K562 (cell line): ENCODE measurements around the gene CXCR5. TPM values are rescaled to one million over a fixed set of nuclear protein-coding genes. Genes with fewer than 3 reads are reported as not detected.

Experiments used
- DIDO1 ChIP-seq: fragments of 450-650 bp; IDR thresholded peaks from 2 replicates; pipeline ENCODE4 v1.6.1; 2016; ENCODE audit warnings: low read depth, missing biosample characterization, missing genetic modification characterization
- E2F6 ChIP-seq, 2 experiments: IDR thresholded peaks; 2 replicates each; pipeline ENCODE4 v1.6.1; 2011; ENCODE audit warnings: borderline replicate concordance in 1 of 2, control low read depth in 1 of 2, low read depth in 1 of 2, low read length in 1 of 2, mild to moderate bottlenecking in 1 of 2, mixed read lengths in 1 of 2, moderate library complexity in 1 of 2; ENCODE audit not compliant: insufficient read depth in 1 of 2, insufficient read length in 1 of 2, poor library complexity in 1 of 2, severe bottlenecking in 1 of 2; ENCODE audit errors: extremely low read depth in 1 of 2
- GTF2B ChIP-seq: IDR thresholded peaks from 2 replicates; pipeline ENCODE4 v1.6.1; 2011; ENCODE audit not compliant: insufficient read length; ENCODE audit errors: extremely low read depth
- IRF2 ChIP-seq: sonication (generic); formaldehyde crosslinking; IDR thresholded peaks from 2 replicates; pipeline ENCODE4 v1.8.1; 2022; ENCODE audit warnings: mild to moderate bottlenecking, missing genetic modification reagents
- KDM4B ChIP-seq, 2 experiments: fragments of 450-650 bp in 1 of 2; sonication (generic) in 1 of 2; IDR thresholded peaks; 2 replicates each; pipeline ENCODE4 v1.6.1; 2016 to 2017; ENCODE audit warnings: borderline replicate concordance in 2 of 2, antibody characterized with exemption in 1 of 2, low read depth in 1 of 2, mild to moderate bottlenecking in 1 of 2
- MEF2A ChIP-seq: IDR thresholded peaks from 2 replicates; pipeline ENCODE4 v1.6.1; 2011; ENCODE audit warnings: low read depth, mild to moderate bottlenecking, low read length, moderate library complexity; ENCODE audit not compliant: control insufficient read depth
- MIER1 ChIP-seq: fragments of 450-650 bp; IDR thresholded peaks from 2 replicates; pipeline ENCODE4 v1.6.1; 2016; ENCODE audit warnings: antibody characterized with exemption, mild to moderate bottlenecking, low read depth
- MNT ChIP-seq, 2 experiments: fragments of 450-650 bp; conservative IDR thresholded peaks; 2 replicates each; pipeline ENCODE4 v1.6.1; 2017; ENCODE audit warnings: mild to moderate bottlenecking in 2 of 2, moderate library complexity in 2 of 2
- MXI1 ChIP-seq: IDR thresholded peaks from 2 replicates; pipeline ENCODE4 v1.6.1; 2011; ENCODE audit warnings: low read depth, mild to moderate bottlenecking, improper control_type of control experiment, low read length
- NFXL1 ChIP-seq: fragments of 450-650 bp; formaldehyde crosslinking; IDR thresholded peaks from 2 replicates; pipeline ENCODE4 v1.4.0; 2021; ENCODE audit warnings: mild to moderate bottlenecking
- PKNOX1 ChIP-seq: fragments of 450-650 bp; IDR thresholded peaks from 2 replicates; pipeline ENCODE4 v1.6.1; 2016
- RBM22 ChIP-seq: fragments of 200-400 bp; formaldehyde crosslinking; IDR thresholded peaks from 2 replicates; pipeline ENCODE4 v1.6.1; 2018; ENCODE audit warnings: low read length, low read depth; ENCODE audit not compliant: poor library complexity, severe bottlenecking
- SMAD4 ChIP-seq: fragments of 250-450 bp; sonication (Bioruptor Pico); conservative IDR thresholded peaks from 2 replicates; pipeline ENCODE4 v1.8.0; 2021; ENCODE audit warnings: inconsistent platforms, mild to moderate bottlenecking, moderate library complexity
- SRSF1 ChIP-seq: fragments of 200-400 bp; formaldehyde crosslinking; IDR thresholded peaks from 2 replicates; pipeline ENCODE4 v1.6.1; 2017; ENCODE audit warnings: mild to moderate bottlenecking, low read depth, low read length, moderate library complexity
- TAF7 ChIP-seq: fragments of 450-650 bp; IDR thresholded peaks from 2 replicates; pipeline ENCODE4 v1.6.1; 2016; ENCODE audit warnings: missing genetic modification characterization, missing compliant biosample characterization
- TEAD4 ChIP-seq, 2 experiments: sonication (generic) in 1 of 2; formaldehyde crosslinking in 1 of 2; IDR thresholded peaks; 2 replicates each; pipeline versions ENCODE4 v1.6.1 to v1.8.0; 2012 to 2022; ENCODE audit warnings: borderline replicate concordance in 1 of 2, inconsistent platforms in 1 of 2, low read length in 1 of 2, mild to moderate bottlenecking in 1 of 2, missing genetic modification reagents in 1 of 2
- WHSC1 ChIP-seq: IDR thresholded peaks from one replicate; pipeline ENCODE4 v1.6.1; 2012; ENCODE audit warnings: low read length, control low read depth, inconsistent platforms
- YBX1 ChIP-seq: fragments of 450-650 bp; IDR thresholded peaks from 2 replicates; pipeline ENCODE4 v1.7.1; 2016; ENCODE audit warnings: mild to moderate bottlenecking
- ZNF133 ChIP-seq: fragments of 250-450 bp; sonication (Bioruptor Pico); IDR thresholded peaks from 2 replicates; pipeline ENCODE4 v1.4.0; 2020; ENCODE audit warnings: mild to moderate bottlenecking
- ZNF224 ChIP-seq: sonication (generic); formaldehyde crosslinking; IDR thresholded peaks from 2 replicates; pipeline ENCODE4 v1.8.0; 2022; ENCODE audit warnings: mild to moderate bottlenecking, missing genetic modification reagents
- ZNF280B ChIP-seq: fragments of 250-450 bp; sonication (Bioruptor Pico); IDR thresholded peaks from 2 replicates; pipeline ENCODE4 v1.5.1; 2021; ENCODE audit warnings: mild to moderate bottlenecking
- ZNF79 ChIP-seq: fragments of 250-450 bp; sonication (Bioruptor Pico); IDR thresholded peaks from 2 replicates; pipeline ENCODE4 v1.4.0; 2020; ENCODE audit warnings: low read depth, mild to moderate bottlenecking, moderate library complexity
- polyA plus RNA-seq, 8 experiments: library from polyadenylated mRNA; depleted of rRNA in 4 of 8; stranded (reverse) in 5 of 8; unstranded in 3 of 8; fragments of >200 nt; fragmentation: Nextera tagmentation in 2 of 8; fragmentation: Illumina TruSeq in 1 of 8; extraction: Ambion mirVana in 2 of 8; extraction: Trizol in 1 of 8; gene quantifications; 2 replicates each; pipeline versions ENCODE4 v1.2.1 to v1.2.3, GENCODE V29; 2011 to 2014; ENCODE audit warnings: inconsistent platforms in 1 of 8, missing spikeins in 1 of 8
- total RNA-seq, 7 experiments: library from RNA; depleted of rRNA in 6 of 7; stranded (reverse); fragments of >200 nt in 6 of 7; fragmentation: Illumina TruSeq in 2 of 7; extraction: Trizol in 2 of 7; gene quantifications; 2 replicates each; pipeline versions ENCODE4 v1.2.1 to v1.2.3, GENCODE V29; 2011 to 2021; ENCODE audit warnings: low replicate concordance in 1 of 7

CXCR5 gene
- total and polyA plus RNA-seq, 9 of the 15 experiments (the other 6 are each of a cell fraction or from before 2014, with no cell fraction given), result 0.03 to 0.06 TPM; not detected in 7

- TF ChIP-seq MIER1 (no peak), E2F6 (IDR thresholded peaks at IDR 0.05; ENCODE audit: borderline replicate concordance in 1 of 2, extremely low read depth in 1 of 2, insufficient read depth in 1 of 2, insufficient read length in 1 of 2, low read depth in 1 of 2, low read length in 1 of 2, poor library complexity in 1 of 2, severe bottlenecking in 1 of 2) (peak; percentile 27 to 72), MEF2A (no peak), NFXL1 (no peak), PKNOX1 (no peak; the same call in 1 of the 2 replicates), MXI1 (no peak), TEAD4 (IDR thresholded peaks at IDR 0.05; ENCODE audit: low read length) (no peak), TEAD4 (CRISPR knock-in tag; IDR thresholded peaks at IDR 0.05; ENCODE audit: borderline replicate concordance) (no peak), SMAD4 (CRISPR knock-in tag) (no peak), ZNF280B (no peak), ZNF133 (CRISPR knock-in tag) (no peak), TAF7 (no peak), YBX1 (no peak), DIDO1 (no peak), SRSF1 (no peak), RBM22 (no peak), ZNF224 (CRISPR knock-in tag) (no peak), KDM4B (IDR thresholded peaks at IDR 0.05; ENCODE audit: borderline replicate concordance in 2 of 2, low read depth in 1 of 2) (no peak), ZNF79 (no peak), MNT (conservative IDR thresholded peaks at IDR 0.05) (no peak; a peak in 2 of 4 replicates), WHSC1 (no peak), IRF2 (CRISPR knock-in tag) (no peak), GTF2B (no peak)
Observed at GRCh38 chr11:118930094-118930712, 46.5 kb downstream of the CXCR5 start (continued).
